Type B pancreatic cell (in vitro differentiated cells): ENCODE measurements around the gene MON1B. TPM values are rescaled to one million over a fixed set of nuclear protein-coding genes. Genes with fewer than 3 reads are reported as not detected.
A peak's percentile ranks its signal among the peaks of the same experiment; 100 is the strongest.

Experiments used
- DNase-seq: peaks from one replicate; pipeline ENCODE4 v3.0.0; 2021; ENCODE audit warnings: mixed read lengths; ENCODE audit not compliant: unreplicated experiment; ENCODE audit errors: extremely low spot score
- H3K27ac Mint-ChIP-seq: 2 replicates; pipeline ENCODE4 v1.8.0; 2021; ENCODE audit warnings: mild to moderate bottlenecking, mixed read lengths
- H3K27me3 Mint-ChIP-seq: 2 replicates; pipeline ENCODE4 v1.8.0; 2021; ENCODE audit warnings: mixed read lengths
- H3K36me3 Mint-ChIP-seq: 2 replicates; pipeline ENCODE4 v1.8.0; 2021; ENCODE audit warnings: mixed read lengths
- H3K4me1 Mint-ChIP-seq: one replicate; pipeline ENCODE4 v1.8.0; 2021; ENCODE audit warnings: mixed read lengths; ENCODE audit not compliant: unreplicated experiment
- H3K4me3 Mint-ChIP-seq: 2 replicates; pipeline ENCODE4 v1.8.0; 2021; ENCODE audit warnings: mild to moderate bottlenecking, mixed read lengths
- H3K9me3 Mint-ChIP-seq: 2 replicates; pipeline ENCODE4 v1.8.0; 2021; ENCODE audit warnings: mixed read lengths
- CTCF ChIP-seq: fragments of 200-600 bp; sonication (generic); conservative IDR thresholded peaks from 2 replicates; pipeline ENCODE4 v1.5.0; 2021; ENCODE audit warnings: antibody characterized with exemption, mild to moderate bottlenecking
- long read RNA-seq: library from polyadenylated mRNA; unstranded; transcript quantifications from one replicate; pipeline ENCODE4 v2.0.0, GENCODE V29; 2020
- total RNA-seq: library from RNA; stranded (reverse); gene quantifications from 2 replicates; pipeline ENCODE4 v1.2.1, GENCODE V29; 2021; ENCODE audit warnings: low replicate concordance

MON1B gene
- 41.6 and 48.7 TPM in 2 replicates for total RNA-seq
- long read RNA-seq, full-length matches to known transcripts, result 16 of 29 reads
- long read RNA-seq, partial matches to known transcripts, result 11 of 29 reads
- long read RNA-seq, other reads (novel, unspliced or antisense), result 2 of 29 reads

GRCh38 chr16:77190478-77191258 lies at the start of gene MON1B:
Gene MON1B, plus strand, starts transcription at chr16:77191190. Its CDS starts 296 bp downstream, at chr16:77191486.
- Mint-ChIP-seq H3K9me3 (no peaks in the 10 kb centered on the region), H3K4me3 (peak within 1 kb of the TSS; percentile 95), H3K27me3 (no peaks in the 10 kb centered on the region), H3K4me1 (peaks cover 32% of the 10 kb centered on the region), H3K27ac (peak within 1 kb of the TSS; percentile 100), H3K36me3 (peaks cover 35% of the 10 kb centered on the region)
- DNase-seq, result peak; percentile 96
- peak; percentile 32 for TF ChIP-seq CTCF

- Mint-ChIP-seq H3K27ac (no peak overlapping the region), H3K9me3 (peaks cover 8% of the 10 kb centered on the region)
These were observed 47.6 kb upstream of the MON1B start for GRCh38 chr16:77143364-77143763.

GRCh38 chr16:77148121-77148520 lies 42.9 kb upstream of the MON1B start:
- H3K36me3 Mint-ChIP-seq, result no peaks in the 10 kb centered on the region

More at GRCh38 chr16:77143364-77143763, 47.6 kb upstream of the MON1B start:
- Mint-ChIP-seq H3K4me3 (no peak overlapping the region), H3K27me3 (no peaks in the 10 kb centered on the region), H3K4me1 (no peaks in the 10 kb centered on the region), H3K36me3 (no peaks in the 10 kb centered on the region)
- TF ChIP-seq CTCF, result no peak
- DNase-seq, result no peak

GRCh38 chr16:77157346-77158058 lies 33.5 kb upstream of the MON1B start:
- no peak overlapping the region for H3K27ac Mint-ChIP-seq
- DNase-seq, result no peak
- no peaks in the 10 kb centered on the region for H3K4me1 Mint-ChIP-seq
- no peaks in the 10 kb centered on the region for H3K36me3 Mint-ChIP-seq
- H3K4me3 Mint-ChIP-seq, result no peak overlapping the region
- TF ChIP-seq CTCF, result no peak
- H3K9me3 Mint-ChIP-seq, result no peaks in the 10 kb centered on the region
- H3K27me3 Mint-ChIP-seq, result peaks cover 3% of the 10 kb centered on the region

More at GRCh38 chr16:77148121-77148520, 42.9 kb upstream of the MON1B start:
- no peak for DNase-seq
- Mint-ChIP-seq H3K4me3 (no peak overlapping the region), H3K4me1 (no peaks in the 10 kb centered on the region), H3K27ac (no peak overlapping the region), H3K27me3 (peaks cover 6% of the 10 kb centered on the region), H3K9me3 (peaks cover 13% of the 10 kb centered on the region)
- TF ChIP-seq CTCF, result no peak

GRCh38 chr16:77158293-77158692 lies 32.7 kb upstream of the MON1B start:
- Mint-ChIP-seq H3K4me3 (no peak overlapping the region), H3K36me3 (no peaks in the 10 kb centered on the region), H3K27me3 (peaks cover 7% of the 10 kb centered on the region), H3K9me3 (no peaks in the 10 kb centered on the region), H3K27ac (no peak overlapping the region), H3K4me1 (no peaks in the 10 kb centered on the region)
- no peak for TF ChIP-seq CTCF
- DNase-seq, result no peak
